ENCODE data around the gene PIH1D1.

Gene PIH1D1

DNA sequence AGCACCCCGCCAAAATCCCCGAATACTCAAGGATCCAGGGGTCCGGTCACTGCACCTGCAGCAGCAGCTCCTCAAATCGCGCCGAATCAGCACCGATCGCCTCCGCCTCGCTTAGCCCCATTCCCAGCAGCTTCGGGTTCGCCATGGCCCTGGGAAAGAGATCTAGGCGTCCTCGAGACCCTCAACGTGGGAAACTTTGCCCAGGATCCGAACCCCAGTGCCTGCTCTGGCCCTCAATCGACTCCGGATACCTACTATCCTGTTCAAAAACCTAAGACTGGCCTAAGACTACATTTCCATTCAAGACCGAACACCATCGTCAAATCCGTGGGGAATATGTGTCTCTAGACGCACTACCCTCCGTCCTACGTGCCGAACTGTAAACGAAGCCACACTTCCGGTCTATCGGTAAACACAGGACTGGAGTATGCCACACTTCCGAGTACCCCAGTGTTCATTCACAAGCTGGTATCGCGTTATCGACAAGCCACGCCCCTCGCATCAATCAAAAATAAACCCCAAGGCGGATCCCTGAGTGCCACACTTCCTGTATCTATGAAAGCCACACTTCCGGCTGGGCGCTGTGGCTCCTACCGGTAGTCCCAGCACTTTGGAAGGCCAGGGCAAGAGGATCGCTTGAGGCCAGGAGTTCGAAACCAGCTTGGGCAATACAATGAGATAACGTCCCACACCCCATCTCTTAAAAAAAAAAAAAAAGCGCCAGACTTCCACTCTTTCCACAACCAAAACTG is at the start of gene PIH1D1:
PIH1D1 (minus strand) TSS at position 385 of the 752 bp plus-strand sequence; CDS start at position 145, 240 bp downstream.
- Mint-ChIP-seq H3K27me3 (no peaks in the 10 kb centered on the region), H3K4me3 (peak within 1 kb of the TSS; percentile 100), H3K4me1 (ENCODE audit: low read depth) (peaks cover 44% of the 10 kb centered on the region), H3K9me3 (no peaks in the 10 kb centered on the region), H3K27ac (peak within 1 kb of the TSS; percentile 100), H3K36me3 (ENCODE audit: low read depth) (peaks cover 43% of the 10 kb centered on the region)

DNA sequence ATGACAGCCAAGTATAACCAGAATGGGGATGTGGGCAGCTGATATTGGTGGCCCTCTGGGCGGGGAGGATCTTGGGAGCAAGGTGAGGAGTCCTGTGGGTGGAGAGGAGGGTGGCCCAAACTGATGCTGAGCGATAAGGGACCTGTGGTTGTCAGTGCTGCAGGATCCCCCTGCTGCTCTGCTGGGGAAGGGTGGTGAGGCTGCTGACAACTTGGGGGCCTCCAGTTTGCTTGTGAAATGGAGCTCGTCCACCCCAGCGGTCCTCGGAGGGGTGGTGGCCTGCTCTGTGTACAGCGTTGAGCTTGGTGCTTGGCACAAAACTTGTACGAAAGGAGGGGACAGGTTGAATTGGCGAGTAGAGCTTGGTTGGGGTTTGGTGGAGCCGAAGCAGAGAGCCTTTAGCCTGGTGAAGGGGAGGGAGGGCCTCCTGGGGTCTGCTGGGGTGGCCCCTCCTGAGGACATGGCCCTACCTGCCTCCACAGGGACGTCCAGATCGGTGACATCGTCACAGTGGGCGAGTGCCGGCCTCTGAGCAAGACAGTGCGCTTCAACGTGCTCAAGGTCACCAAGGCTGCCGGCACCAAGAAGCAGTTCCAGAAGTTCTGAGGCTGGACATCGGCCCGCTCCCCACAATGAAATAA is 47.5 kb upstream of the PIH1D1 start:
- Mint-ChIP-seq H3K27me3 (no peaks in the 10 kb centered on the region), H3K4me1 (ENCODE audit: low read depth) (peaks cover 56% of the 10 kb centered on the region), H3K4me3 (peak overlapping the region; percentile 98), H3K27ac (peak overlapping the region; percentile 100), H3K36me3 (ENCODE audit: low read depth) (peaks cover 39% of the 10 kb centered on the region), H3K9me3 (no peaks in the 10 kb centered on the region)

DNA sequence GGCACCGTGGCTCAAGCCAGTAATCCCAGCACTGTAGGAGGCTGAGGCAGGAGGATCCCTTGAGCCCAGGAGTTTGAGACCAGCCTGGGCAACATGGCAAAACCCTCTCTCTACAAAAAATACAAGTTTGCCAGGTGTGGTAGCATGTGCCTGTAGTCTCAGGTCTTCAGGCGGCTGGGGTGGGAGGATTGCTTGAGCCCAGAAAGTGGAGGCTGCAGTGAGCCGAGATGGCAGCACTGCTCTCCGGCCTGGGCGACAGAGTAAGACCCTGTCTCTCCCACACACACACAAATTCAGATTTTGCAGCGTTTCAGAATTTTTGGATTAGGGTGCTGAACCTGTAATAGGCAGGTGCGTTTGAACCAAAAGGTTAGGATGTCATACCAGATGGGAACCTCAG is 46.9 kb upstream of the PIH1D1 start:
- Mint-ChIP-seq H3K36me3 (ENCODE audit: low read depth) (peaks cover 39% of the 10 kb centered on the region), H3K27ac (peak overlapping the region; percentile 100), H3K4me1 (ENCODE audit: low read depth) (peaks cover 56% of the 10 kb centered on the region), H3K4me3 (peak overlapping the region; percentile 98), H3K9me3 (no peaks in the 10 kb centered on the region), H3K27me3 (no peaks in the 10 kb centered on the region)

DNA sequence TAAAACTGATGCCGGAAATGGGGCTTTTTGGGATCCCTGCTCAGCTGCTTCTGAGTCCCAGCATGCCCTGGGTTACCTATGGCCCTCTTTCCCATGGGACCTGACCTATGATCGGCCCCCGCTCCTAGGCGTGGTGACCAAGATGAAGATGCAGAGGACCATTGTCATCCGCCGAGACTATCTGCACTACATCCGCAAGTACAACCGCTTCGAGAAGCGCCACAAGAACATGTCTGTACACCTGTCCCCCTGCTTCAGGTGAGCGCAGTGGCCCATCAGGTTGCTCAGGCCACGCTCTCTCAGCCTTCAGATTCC is 46.1 kb upstream of the PIH1D1 start:
- Mint-ChIP-seq H3K27me3 (no peaks in the 10 kb centered on the region), H3K9me3 (no peaks in the 10 kb centered on the region), H3K27ac (peak overlapping the region; percentile 100), H3K4me3 (peak overlapping the region; percentile 98), H3K36me3 (ENCODE audit: low read depth) (peaks cover 43% of the 10 kb centered on the region), H3K4me1 (ENCODE audit: low read depth) (peaks cover 61% of the 10 kb centered on the region)

DNA sequence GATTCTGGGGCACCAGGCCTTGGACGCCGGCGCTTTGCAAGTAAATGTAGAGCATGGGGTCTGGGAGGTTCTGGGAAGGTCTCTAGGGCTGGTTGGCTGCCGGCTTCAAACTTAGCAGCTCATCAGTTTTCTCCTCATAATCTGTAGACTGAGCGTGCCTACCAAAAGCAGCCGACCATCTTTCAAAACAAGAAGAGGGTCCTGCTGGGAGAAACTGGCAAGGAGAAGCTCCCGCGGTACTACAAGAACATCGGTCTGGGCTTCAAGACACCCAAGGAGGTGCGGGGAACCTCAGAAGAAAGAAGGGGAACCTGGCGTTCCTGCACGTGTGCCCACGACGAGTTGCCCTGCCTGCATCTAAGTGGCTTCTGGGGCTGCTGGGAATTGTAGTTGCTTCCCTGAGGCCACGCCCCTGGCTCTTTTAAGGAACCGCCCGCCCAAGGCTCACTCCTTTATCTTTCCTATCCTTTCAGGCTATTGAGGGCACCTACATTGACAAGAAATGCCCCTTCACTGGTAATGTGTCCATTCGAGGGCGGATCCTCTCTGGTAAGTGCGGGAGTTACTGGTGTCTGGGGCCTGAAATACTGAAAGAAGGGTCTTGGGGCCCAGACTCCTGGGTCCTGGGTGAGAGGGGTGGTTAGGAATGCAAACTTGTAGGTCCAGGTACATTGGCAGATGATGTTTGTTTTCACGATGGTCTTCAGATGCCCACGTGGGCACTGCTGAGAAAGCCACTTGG is 45.6 kb upstream of the PIH1D1 start:
- peak overlapping the region; percentile 100 for H3K27ac Mint-ChIP-seq
- peaks cover 49% of the 10 kb centered on the region for H3K36me3 Mint-ChIP-seq (ENCODE audit: low read depth)
- H3K27me3 Mint-ChIP-seq, result no peaks in the 10 kb centered on the region
- H3K4me3 Mint-ChIP-seq, result peak overlapping the region; percentile 98
- H3K4me1 Mint-ChIP-seq (ENCODE audit: low read depth), result peaks cover 63% of the 10 kb centered on the region
- H3K9me3 Mint-ChIP-seq, result no peaks in the 10 kb centered on the region

DNA sequence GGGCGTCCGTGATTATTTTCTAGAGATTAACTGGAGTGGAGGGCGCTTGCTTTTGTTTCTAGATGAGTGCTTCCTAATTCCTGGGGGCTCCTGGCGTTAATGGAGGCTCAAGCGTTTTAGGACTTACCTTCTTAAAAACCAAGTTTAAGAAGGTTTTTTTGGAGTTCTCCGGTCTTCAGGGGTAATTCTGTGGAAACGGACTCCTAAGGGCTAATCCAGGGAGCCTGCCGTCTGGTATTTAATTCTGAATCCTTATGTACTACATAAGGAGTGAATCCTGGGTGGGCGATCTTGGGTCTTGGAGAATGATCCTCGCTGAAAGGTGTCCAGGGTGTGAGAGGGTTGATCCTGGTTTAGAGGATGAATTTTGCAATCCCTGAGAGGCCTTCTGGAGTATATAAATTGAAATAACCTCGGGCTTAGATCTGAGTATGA is 45.0 kb upstream of the PIH1D1 start:
- H3K36me3 Mint-ChIP-seq (ENCODE audit: low read depth), result peaks cover 55% of the 10 kb centered on the region
- H3K4me3 Mint-ChIP-seq, result peak overlapping the region; percentile 98
- no peaks in the 10 kb centered on the region for H3K9me3 Mint-ChIP-seq
- peaks cover 65% of the 10 kb centered on the region for H3K4me1 Mint-ChIP-seq (ENCODE audit: low read depth)
- no peaks in the 10 kb centered on the region for H3K27me3 Mint-ChIP-seq
- H3K27ac Mint-ChIP-seq, result peak overlapping the region; percentile 100

DNA sequence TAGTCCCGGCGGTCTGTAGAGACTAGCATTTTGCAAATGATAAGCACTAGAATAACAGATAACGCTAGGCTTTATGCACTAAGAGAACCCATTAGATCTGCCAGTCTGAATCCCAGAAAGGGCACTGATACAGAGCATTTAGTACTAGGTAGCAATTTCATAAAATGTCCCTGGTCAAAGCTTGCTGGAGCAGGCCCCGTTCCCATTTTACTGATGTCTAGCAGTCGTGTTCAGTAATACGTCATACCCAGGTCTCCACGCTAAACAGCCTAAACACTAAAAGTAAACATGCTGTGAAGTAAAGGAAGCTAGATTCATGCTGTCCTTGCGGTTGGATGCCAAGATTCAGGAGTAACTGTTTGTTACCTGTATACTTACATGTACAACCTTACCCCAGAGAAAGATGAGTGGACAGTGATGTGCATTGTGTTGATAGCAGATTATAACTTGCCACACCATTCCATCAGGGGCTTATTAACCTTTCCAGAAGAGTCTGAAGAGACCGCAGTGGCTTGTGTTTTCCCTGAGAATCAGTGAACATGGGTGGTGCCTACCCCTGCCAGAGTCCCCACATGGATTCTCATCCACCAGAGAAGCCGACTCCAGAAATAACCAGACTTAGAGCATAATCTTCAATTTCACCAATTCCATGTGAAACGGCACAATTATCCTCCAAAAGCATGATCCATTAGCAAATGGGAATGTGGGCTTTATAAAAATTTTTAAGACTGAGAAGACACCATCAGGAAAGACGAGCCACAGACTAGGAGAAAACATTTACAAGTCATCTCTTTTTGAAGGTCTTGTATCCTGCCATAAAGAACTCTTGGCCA is 41.2 kb upstream of the PIH1D1 start:
- H3K36me3 Mint-ChIP-seq (ENCODE audit: low read depth), result peaks cover 65% of the 10 kb centered on the region
- H3K4me3 Mint-ChIP-seq, result peak overlapping the region; percentile 60
- H3K27ac Mint-ChIP-seq, result peak overlapping the region; percentile 100
- no peaks in the 10 kb centered on the region for H3K9me3 Mint-ChIP-seq
- H3K27me3 Mint-ChIP-seq, result no peaks in the 10 kb centered on the region
- peaks cover 65% of the 10 kb centered on the region for H3K4me1 Mint-ChIP-seq (ENCODE audit: low read depth)

DNA sequence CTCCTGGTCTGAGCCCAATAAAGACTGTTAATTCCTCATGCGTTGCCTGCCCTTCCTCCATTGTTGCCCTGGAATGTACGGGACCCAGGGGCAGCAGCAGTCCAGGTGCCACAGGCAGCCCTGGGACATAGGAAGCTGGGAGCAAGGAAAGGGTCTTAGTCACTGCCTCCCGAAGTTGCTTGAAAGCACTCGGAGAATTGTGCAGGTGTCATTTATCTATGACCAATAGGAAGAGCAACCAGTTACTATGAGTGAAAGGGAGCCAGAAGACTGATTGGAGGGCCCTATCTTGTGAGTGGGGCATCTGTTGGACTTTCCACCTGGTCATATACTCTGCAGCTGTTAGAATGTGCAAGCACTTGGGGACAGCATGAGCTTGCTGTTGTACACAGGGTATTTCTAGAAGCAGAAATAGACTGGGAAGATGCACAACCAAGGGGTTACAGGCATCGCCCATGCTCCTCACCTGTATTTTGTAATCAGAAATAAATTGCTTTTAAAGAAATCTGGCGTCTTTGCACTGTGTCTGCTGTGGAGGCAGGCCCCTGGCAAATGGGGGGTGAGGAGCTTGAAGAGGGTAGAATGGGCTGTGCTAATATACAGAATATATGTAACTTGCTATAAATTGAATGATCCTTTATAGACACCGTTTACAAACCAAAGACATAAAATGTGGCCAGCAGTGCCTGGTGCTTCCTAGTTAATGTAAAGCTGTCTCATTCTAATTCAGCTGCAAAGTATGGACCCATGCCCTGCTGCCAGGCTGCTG is 40.4 kb upstream of the PIH1D1 start:
- Mint-ChIP-seq H3K4me1 (ENCODE audit: low read depth) (peaks cover 66% of the 10 kb centered on the region), H3K27me3 (peaks cover 6% of the 10 kb centered on the region), H3K4me3 (peak overlapping the region; percentile 60), H3K9me3 (no peaks in the 10 kb centered on the region), H3K36me3 (ENCODE audit: low read depth) (peaks cover 65% of the 10 kb centered on the region), H3K27ac (peak overlapping the region; percentile 100)

DNA sequence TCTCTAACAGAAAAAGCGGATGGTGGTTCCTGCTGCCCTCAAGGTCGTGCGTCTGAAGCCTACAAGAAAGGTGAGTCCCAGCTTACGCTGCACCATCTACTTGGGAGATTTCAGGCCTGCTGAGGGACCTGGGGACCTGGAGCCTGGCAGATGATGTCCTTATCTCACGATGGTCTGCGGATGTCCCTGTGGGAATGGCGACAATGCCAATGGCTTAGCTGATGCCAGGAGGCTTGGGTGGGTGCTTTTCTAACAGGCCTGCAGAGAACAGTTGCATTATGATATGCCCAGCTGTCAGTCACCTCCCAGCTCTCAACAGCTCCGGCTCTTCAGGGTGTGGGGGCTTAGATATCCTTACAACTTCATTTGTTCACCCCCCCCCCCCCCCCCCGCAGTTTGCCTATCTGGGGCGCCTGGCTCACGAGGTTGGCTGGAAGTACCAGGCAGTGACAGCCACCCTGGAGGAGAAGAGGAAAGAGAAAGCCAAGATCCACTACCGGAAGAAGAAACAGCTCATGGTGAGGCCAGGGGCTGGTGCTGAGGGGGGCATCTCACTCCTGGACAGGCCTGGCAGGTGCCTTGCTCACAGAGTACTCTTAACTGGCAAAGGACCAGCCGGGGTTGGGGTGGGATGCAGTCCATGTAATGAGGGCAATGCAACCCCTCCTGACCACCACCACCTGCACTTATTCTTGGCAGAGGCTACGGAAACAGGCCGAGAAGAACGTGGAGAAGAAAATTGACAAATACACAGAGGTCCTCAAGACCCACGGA is 39.6 kb upstream of the PIH1D1 start:
- no peaks in the 10 kb centered on the region for H3K9me3 Mint-ChIP-seq
- peaks cover 68% of the 10 kb centered on the region for H3K4me1 Mint-ChIP-seq (ENCODE audit: low read depth)
- peaks cover 62% of the 10 kb centered on the region for H3K36me3 Mint-ChIP-seq (ENCODE audit: low read depth)
- H3K27me3 Mint-ChIP-seq, result peaks cover 6% of the 10 kb centered on the region
- H3K4me3 Mint-ChIP-seq, result peak overlapping the region; percentile 100
- H3K27ac Mint-ChIP-seq, result peak overlapping the region; percentile 100

DNA sequence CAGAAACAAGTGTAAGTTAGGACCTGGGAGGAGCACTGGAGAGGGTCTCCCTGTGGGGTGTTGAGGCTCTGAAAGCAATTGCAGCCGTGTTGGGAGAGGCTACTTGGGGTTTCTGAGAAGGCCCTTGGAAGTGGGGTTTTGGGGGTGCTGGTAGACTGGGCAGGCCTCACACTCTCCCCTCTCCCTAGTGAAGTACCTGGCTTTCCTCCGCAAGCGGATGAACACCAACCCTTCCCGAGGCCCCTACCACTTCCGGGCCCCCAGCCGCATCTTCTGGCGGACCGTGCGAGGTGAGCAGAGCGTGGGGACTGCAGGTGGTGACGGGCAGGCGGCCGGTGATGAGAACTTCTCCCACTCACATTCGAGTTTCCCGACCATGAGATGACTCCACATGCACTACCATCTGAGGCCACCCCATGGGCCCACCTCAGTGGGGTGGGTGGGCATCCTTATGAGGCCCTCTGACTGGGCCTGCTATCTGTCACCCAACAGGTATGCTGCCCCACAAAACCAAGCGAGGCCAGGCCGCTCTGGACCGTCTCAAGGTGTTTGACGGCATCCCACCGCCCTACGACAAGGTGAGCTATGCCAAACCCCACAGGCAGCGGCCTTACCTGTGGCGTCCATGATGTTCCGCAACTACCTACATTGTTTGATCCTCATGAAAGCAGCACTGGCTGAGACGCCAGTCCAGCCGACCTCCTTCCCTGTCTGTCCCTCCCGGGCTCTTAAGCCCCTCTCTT is 38.8 kb upstream of the PIH1D1 start:
- no peaks in the 10 kb centered on the region for H3K9me3 Mint-ChIP-seq
- peaks cover 69% of the 10 kb centered on the region for H3K36me3 Mint-ChIP-seq (ENCODE audit: low read depth)
- peaks cover 6% of the 10 kb centered on the region for H3K27me3 Mint-ChIP-seq
- H3K4me3 Mint-ChIP-seq, result peak overlapping the region; percentile 100
- H3K27ac Mint-ChIP-seq, result peak overlapping the region; percentile 100
- H3K4me1 Mint-ChIP-seq (ENCODE audit: low read depth), result peaks cover 66% of the 10 kb centered on the region

DNA sequence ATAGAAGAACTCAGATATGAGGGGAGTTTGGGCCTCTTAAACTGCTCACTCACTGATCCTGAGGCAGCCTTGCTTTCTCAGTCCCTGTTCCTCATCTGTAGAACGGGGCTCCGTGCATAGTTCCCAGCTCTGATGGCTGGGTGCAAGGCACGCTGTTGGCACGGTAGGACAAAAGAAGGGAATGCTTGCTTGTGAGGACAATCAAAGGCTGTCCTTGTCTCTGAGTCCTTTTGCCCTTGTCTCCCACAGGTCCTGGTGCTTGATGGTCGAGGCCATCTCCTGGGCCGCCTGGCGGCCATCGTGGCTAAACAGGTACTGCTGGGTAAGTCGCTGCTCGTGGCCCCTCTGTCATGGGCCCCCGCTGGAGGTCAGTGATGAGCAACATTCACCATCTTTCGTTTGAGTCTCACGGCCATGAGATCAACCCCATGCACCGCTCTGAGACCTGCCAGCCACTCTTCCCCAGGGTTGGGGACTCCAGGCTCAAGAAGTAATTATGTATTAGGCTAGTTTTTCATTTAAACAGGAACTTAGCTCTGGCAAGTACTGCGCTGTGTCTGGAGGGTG is 38.1 kb upstream of the PIH1D1 start:
- Mint-ChIP-seq H3K9me3 (no peaks in the 10 kb centered on the region), H3K36me3 (ENCODE audit: low read depth) (peaks cover 70% of the 10 kb centered on the region), H3K4me3 (peak overlapping the region; percentile 100), H3K4me1 (ENCODE audit: low read depth) (peaks cover 61% of the 10 kb centered on the region), H3K27me3 (peaks cover 6% of the 10 kb centered on the region), H3K27ac (peak overlapping the region; percentile 100)

DNA sequence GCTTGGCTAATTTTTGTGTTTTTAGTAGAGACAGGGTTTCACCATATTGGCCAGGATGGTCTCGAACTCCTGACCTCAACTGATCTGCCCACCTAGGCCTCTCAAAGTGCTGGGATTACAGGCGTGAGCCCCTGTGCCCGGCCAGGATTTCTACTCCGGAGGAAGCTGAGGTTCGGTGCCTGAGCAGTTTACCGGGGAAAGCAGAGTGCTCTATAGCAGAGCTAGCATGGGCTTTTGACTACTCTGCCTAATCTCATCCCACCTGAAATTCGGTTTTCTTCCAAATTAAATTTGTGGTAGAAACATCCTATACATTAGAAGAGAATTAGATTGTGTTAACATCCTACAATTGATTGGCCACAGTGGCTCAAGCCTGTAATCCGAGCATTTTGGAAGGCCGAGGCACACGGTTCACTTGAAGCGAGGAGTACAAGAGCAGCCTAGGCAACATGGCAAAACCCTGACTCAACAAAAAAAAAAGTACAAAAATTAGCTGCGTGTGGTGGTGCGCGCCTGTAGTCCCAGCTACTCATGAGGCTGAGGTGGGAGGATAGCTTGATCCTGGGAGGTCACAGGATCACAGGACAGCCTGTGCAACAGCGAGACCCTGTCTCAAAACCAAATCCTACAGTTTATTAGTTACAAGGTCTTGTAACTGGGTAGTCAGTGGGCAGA is 37.4 kb upstream of the PIH1D1 start:
- Mint-ChIP-seq H3K9me3 (no peaks in the 10 kb centered on the region), H3K36me3 (ENCODE audit: low read depth) (peaks cover 70% of the 10 kb centered on the region), H3K27me3 (peaks cover 6% of the 10 kb centered on the region), H3K4me1 (ENCODE audit: low read depth) (peaks cover 61% of the 10 kb centered on the region), H3K27ac (peak overlapping the region; percentile 100), H3K4me3 (peak overlapping the region; percentile 100)
